Activated T-helper 2 cell treated with anti-CD3 and anti-CD28 coated beads, Interferon-gamma antibody, Interleukin-2, Interleukin-4, amounts not matched to agents 10 μg/mL and 5 μg/mL and 100 μg/mL, durations not matched to agents 14 hours and 24 hours and 36 hours (primary cell): ENCODE data around the gene SCLY. TPM values are rescaled to one million over a fixed set of nuclear protein-coding genes. Genes with fewer than 3 reads are reported as not detected.
A peak's percentile ranks its signal among the peaks of the same experiment; 100 is the strongest.

ENCODE experiments used
- DNase-seq: peaks from one replicate; pipeline ENCODE4 v3.0.0; 2021; ENCODE audit warnings: low spot score
- H3K27ac Mint-ChIP-seq: one replicate; pipeline ENCODE4 v1.8.0; 2021; ENCODE audit warnings: mixed read lengths
- H3K27me3 Mint-ChIP-seq: one replicate; pipeline ENCODE4 v1.8.0; 2021; ENCODE audit warnings: low read depth, mixed read lengths
- H3K36me3 Mint-ChIP-seq: one replicate; pipeline ENCODE4 v1.8.0; 2021; ENCODE audit warnings: low read depth, mixed read lengths
- H3K4me1 Mint-ChIP-seq: one replicate; pipeline ENCODE4 v1.8.0; 2021; ENCODE audit warnings: low read depth, mixed read lengths
- H3K4me3 Mint-ChIP-seq: one replicate; pipeline ENCODE4 v1.8.0; 2021; ENCODE audit warnings: low read depth, mild to moderate bottlenecking, moderate library complexity, mixed read lengths
- H3K9me3 Mint-ChIP-seq: one replicate; pipeline ENCODE4 v1.8.0; 2021; ENCODE audit warnings: mixed read lengths
- intact Hi-C: fragments of 100-400 bp; cut with micrococcal nuclease; formaldehyde crosslinking; loops from one replicate; pipeline ENCODE4 v1.15.1; 2023
- total RNA-seq: library from RNA; stranded (reverse); gene quantifications from 2 replicates; pipeline ENCODE4 v1.2.3, GENCODE V29; 2022

SCLY gene, protein sequence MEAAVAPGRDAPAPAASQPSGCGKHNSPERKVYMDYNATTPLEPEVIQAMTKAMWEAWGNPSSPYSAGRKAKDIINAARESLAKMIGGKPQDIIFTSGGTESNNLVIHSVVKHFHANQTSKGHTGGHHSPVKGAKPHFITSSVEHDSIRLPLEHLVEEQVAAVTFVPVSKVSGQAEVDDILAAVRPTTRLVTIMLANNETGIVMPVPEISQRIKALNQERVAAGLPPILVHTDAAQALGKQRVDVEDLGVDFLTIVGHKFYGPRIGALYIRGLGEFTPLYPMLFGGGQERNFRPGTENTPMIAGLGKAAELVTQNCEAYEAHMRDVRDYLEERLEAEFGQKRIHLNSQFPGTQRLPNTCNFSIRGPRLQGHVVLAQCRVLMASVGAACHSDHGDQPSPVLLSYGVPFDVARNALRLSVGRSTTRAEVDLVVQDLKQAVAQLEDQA
- 98.6 and 102 TPM in 2 replicates for total RNA-seq

DNA sequence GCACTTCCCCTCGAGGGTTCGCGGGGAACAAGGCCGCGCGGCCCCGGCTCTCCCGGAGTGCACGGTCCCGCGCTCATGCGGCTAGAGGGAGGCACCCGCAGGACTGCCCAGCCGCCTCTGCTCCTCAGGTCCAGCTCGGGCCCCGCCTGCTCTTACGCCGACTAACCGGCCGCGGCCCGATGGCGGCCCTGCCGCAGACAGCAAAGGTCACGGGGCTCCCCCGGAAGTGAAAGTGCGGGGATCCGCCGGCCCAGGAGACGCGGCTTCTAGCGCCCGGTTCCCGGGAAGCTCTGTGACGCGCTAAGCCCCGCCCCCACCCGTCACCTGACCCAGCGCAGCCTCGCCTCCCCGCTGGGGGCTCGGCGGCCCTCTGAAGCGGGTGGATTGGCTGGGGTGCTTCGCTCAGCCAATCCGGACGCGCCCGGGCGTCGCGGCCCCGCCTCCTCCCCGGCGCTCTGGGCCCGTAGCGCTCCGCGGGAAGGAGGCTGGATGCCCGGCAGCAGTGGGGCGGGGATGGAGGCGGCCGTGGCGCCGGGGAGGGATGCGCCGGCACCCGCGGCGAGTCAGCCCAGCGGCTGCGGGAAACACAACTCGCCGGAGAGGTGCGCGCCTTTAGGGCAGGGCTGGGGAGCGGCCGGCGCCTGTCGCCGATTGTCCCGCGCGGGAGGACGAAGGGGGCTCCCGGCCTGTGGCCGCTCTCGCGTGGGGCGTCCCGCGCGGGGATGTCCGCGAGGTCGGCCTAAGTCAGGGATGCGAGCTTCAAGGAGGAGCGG lies at the start of gene SCLY:
Gene SCLY (plus strand): TSS at position 460 of the 773 bp plus-strand sequence. CDS start 54 bp downstream, at position 514.
- intact Hi-C loops: loop anchor here (1.0 to 10.0 kb wide), 8 partner anchors 33 to 626 kb away; partner anchors contain the start of gene PER2
- no peaks in the 10 kb centered on the region for H3K9me3 Mint-ChIP-seq
- H3K4me1 Mint-ChIP-seq: peaks cover 56% of the 10 kb centered on the region
- peak within 1 kb of the TSS; percentile 89 for H3K4me3 Mint-ChIP-seq
- peak within 1 kb of the TSS; percentile 92 for H3K27ac Mint-ChIP-seq
- DNase-seq: peak; percentile 94
- H3K36me3 Mint-ChIP-seq: peaks cover 52% of the 10 kb centered on the region
- H3K27me3 Mint-ChIP-seq: peaks cover 2% of the 10 kb centered on the region

DNA sequence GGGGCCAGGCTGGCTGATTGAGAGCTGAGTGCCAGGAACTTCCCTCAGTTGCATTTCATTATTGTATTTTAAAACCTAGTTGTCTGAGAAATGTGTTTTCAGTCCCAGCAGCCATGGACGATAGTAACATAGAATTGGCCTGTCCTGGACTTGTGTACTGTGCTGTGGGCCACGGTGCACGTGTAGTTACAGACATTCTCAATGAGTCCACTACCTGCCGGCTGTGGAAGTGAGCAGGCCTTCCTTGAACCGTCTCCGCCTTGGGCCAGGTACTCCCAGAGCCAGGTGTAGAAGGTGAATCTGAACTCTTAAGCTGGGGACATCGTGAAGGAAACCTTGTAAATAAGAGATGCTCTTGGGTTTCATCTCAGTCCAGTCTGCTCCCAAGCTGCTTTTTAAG lies 47.0 kb upstream of the SCLY start:
- Mint-ChIP-seq H3K4me3 (no peak overlapping the region), H3K27me3 (no peaks in the 10 kb centered on the region), H3K9me3 (no peaks in the 10 kb centered on the region), H3K36me3 (peaks cover 69% of the 10 kb centered on the region), H3K4me1 (peaks cover 47% of the 10 kb centered on the region), H3K27ac (peak overlapping the region; percentile 30)
- intact Hi-C loops: no loop called here
- no peak for DNase-seq

DNA sequence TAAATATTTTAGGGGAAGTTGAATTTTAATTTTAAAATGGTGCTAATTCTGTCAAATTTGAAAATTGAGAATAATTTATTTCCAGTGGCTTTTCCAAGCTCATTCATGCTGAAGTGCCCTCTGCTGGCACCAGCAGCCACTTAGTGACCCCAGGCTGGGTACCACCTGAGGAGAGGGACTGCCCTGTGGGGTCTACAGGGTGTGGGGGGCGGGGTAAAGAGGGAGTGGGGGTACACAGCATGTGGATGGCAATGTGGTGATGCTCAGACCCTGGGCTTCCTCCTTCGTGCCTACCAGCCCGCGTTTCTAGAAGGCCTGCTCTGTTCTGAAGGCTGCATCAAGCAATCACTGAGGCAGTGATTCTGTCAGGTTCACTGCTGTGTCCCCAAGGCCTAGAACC lies 45.1 kb upstream of the SCLY start:
- peaks cover 39% of the 10 kb centered on the region for H3K4me1 Mint-ChIP-seq
- H3K9me3 Mint-ChIP-seq: no peaks in the 10 kb centered on the region
- H3K36me3 Mint-ChIP-seq: peaks cover 74% of the 10 kb centered on the region
- H3K27me3 Mint-ChIP-seq: no peaks in the 10 kb centered on the region
- intact Hi-C loops: no loop called here
- H3K27ac Mint-ChIP-seq: peak overlapping the region; percentile 44
- no peak overlapping the region for H3K4me3 Mint-ChIP-seq
- DNase-seq: no peak

DNA sequence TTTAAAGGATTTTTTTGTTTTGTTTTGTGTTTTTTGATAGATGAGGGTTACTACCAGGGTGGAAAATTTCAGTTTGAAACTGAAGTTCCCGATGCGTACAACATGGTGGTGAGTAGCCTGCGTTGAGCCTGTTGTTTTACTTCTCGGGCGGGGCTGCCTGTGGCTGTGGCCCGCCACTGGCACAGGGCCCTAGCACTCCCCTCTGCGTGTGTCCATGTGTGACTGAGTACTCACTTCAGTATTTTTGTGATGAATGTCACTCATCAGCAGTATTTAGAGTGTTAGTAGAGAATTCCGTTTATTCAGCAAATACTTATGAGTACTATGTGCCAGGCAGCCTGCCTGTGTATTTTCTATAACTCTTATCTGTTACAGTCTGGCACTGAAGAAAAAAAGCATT lies 44.3 kb upstream of the SCLY start:
- peaks cover 34% of the 10 kb centered on the region for H3K4me1 Mint-ChIP-seq
- intact Hi-C loops: no loop called here

DNA sequence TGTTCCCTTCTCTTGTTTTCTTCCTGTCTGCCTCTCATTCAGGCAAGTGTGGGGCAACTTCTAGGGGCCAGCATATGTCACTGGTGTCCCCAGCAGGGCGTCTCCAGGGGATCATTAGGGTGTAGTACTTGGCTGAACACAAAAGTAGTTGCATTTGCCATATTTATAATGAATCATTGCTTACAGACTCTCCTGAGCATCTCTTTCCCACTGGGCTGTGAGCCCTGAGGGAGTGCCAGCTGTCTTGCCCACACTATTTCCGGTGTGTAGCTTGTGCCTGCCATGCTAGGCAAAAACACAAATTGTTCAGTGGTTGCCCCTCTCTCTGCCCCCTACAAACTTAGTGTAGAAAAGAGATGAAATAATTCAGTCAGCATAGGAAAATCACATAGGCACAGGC lies 40.8 kb upstream of the SCLY start:
- Mint-ChIP-seq H3K4me1 (peaks cover 42% of the 10 kb centered on the region), H3K9me3 (no peaks in the 10 kb centered on the region), H3K4me3 (no peak overlapping the region), H3K27ac (peak overlapping the region; percentile 76), H3K27me3 (no peaks in the 10 kb centered on the region), H3K36me3 (peaks cover 63% of the 10 kb centered on the region)
- DNase-seq: no peak
- intact Hi-C loops: no loop called here

More for the DNA sequence above, 44.3 kb upstream of the SCLY start:
- DNase-seq: no peak
- H3K27me3 Mint-ChIP-seq: no peaks in the 10 kb centered on the region
- no peak overlapping the region for H3K4me3 Mint-ChIP-seq
- H3K9me3 Mint-ChIP-seq: no peaks in the 10 kb centered on the region
- peaks cover 73% of the 10 kb centered on the region for H3K36me3 Mint-ChIP-seq
- no peak overlapping the region for H3K27ac Mint-ChIP-seq

DNA sequence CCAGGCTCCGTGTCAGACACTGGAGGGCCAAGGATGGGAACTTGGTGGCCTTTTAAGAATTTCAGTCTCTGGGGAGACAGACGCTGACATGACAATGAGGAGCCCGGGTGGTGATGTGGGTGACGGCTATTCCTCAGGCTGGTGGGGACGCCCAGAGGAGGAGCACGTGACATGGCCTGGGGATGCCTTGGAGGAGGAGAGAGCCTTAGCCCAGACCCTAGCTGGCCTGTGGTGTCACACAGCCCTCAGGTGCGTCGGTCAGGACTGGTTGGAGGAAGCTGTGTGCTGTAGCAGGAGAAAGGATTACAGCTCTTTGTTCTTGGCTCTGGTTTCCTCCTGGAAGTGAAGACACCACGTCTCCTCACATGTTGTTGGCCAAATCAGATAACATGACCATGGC lies 40.0 kb upstream of the SCLY start:
- Mint-ChIP-seq H3K9me3 (no peaks in the 10 kb centered on the region), H3K4me1 (peaks cover 46% of the 10 kb centered on the region), H3K4me3 (no peak overlapping the region), H3K27me3 (no peaks in the 10 kb centered on the region), H3K27ac (peak overlapping the region; percentile 43), H3K36me3 (peaks cover 69% of the 10 kb centered on the region)
- no peak for DNase-seq
- intact Hi-C loops: no loop called here

DNA sequence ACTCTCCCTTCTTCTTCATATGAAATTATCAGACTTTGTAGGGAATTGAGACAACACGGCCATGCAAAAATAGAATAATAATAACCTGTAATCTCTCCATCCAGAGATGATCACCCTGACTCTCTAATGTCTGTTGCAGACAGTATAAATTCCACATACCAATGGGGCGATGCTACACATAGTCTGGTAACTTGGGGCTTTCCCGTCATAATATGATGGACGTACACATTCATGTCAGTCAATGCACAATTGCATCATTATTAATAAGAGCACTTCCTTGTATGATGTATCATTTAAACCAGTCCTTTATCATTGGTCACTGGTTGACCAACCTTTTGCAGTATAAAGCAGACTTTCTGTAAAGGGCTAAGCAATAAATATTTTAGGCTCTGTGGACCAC lies 39.5 kb upstream of the SCLY start:
- peaks cover 46% of the 10 kb centered on the region for H3K4me1 Mint-ChIP-seq
- DNase-seq: no peak
- H3K4me3 Mint-ChIP-seq: no peak overlapping the region
- H3K27me3 Mint-ChIP-seq: no peaks in the 10 kb centered on the region
- H3K36me3 Mint-ChIP-seq: peaks cover 70% of the 10 kb centered on the region
- intact Hi-C loops: no loop called here
- H3K27ac Mint-ChIP-seq: no peak overlapping the region
- no peaks in the 10 kb centered on the region for H3K9me3 Mint-ChIP-seq

DNA sequence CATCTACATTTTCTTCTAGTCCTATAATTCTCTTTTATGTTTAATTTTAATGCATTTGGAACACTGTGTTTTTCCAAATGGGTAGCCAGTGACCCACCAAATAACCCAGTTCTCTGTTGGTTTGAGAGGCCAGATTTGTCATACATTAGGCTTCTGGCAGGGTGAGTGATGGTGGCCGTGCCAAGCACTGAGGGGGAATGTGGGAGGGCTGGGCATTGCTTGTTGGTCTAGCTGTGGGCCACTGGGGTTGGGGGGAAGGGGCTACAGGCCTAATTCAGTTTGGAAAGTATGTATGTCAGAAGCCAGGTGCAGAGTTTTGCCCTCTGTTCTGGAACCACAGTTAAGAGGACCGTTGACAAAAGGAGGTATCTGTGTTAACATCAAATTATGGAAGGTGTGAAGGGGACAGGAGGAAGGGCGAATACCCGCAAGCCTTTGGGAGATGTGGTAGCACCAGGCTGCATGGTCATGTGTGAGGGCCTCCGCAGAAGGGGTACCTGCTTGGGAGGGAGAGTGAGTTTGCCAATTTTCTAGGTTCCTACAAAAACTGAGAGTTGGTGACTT lies 38.1 kb upstream of the SCLY start:
- Mint-ChIP-seq H3K9me3 (no peaks in the 10 kb centered on the region), H3K4me1 (peaks cover 47% of the 10 kb centered on the region), H3K27me3 (no peaks in the 10 kb centered on the region), H3K4me3 (no peak overlapping the region), H3K27ac (peak overlapping the region; percentile 72), H3K36me3 (peaks cover 75% of the 10 kb centered on the region)
- no peak for DNase-seq
- intact Hi-C loops: no loop called here

DNA sequence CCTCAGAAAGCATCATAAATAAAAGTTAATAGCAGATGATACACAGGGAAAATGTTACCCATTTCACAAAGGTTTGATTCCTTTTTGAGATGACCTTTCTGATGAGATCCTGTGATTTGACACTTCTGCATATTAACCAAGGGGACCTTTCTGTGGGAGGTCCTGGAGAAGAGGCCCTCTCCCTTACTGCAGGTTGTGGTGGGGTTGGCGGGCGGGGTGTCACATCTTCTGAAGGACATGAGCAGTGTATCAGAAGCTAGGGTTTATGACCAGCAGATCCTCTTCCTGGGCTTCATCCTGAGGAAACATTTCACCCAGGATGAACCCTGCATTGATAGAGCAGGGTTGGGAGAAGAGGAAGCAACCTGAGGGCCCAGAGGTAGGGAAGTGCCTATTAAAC lies 37.2 kb upstream of the SCLY start:
- intact Hi-C loops: loop anchor here (2.0 kb wide), 1 partner anchor 25 kb away; no protein-coding TSS in a partner anchor
- Mint-ChIP-seq H3K36me3 (peaks cover 78% of the 10 kb centered on the region), H3K27ac (peak overlapping the region; percentile 86), H3K27me3 (no peaks in the 10 kb centered on the region), H3K4me1 (peaks cover 47% of the 10 kb centered on the region), H3K9me3 (no peaks in the 10 kb centered on the region), H3K4me3 (no peak overlapping the region)
- no peak for DNase-seq

DNA sequence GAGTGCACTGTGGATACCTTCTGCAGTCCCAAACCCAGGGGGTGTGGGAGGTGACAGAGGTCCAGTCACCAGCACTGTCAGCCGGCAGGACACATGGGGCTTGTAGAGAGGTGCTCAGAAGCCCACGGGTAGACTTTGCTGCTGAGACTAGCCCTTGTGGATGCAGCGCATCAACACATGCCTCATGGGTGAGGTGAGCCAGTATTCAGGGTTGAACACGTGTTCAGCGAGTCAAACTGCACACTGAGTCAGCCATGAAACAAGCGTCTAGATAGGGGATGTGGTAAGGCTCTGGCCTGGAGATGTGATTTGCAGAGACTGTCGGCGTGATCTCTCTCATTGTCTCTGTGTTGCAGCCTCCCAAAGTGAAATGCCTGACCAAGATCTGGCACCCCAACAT lies 35.8 kb upstream of the SCLY start:
- Mint-ChIP-seq H3K9me3 (no peaks in the 10 kb centered on the region), H3K27me3 (no peaks in the 10 kb centered on the region), H3K27ac (peak overlapping the region; percentile 86), H3K36me3 (peaks cover 72% of the 10 kb centered on the region), H3K4me1 (peaks cover 38% of the 10 kb centered on the region), H3K4me3 (peak overlapping the region; percentile 66)
- peak; percentile 33 for DNase-seq
- intact Hi-C loops: loop anchor here (1.0 to 5.0 kb wide), 5 partner anchors 16 to 57 kb away; partner anchors contain the start of gene SCLY

DNA sequence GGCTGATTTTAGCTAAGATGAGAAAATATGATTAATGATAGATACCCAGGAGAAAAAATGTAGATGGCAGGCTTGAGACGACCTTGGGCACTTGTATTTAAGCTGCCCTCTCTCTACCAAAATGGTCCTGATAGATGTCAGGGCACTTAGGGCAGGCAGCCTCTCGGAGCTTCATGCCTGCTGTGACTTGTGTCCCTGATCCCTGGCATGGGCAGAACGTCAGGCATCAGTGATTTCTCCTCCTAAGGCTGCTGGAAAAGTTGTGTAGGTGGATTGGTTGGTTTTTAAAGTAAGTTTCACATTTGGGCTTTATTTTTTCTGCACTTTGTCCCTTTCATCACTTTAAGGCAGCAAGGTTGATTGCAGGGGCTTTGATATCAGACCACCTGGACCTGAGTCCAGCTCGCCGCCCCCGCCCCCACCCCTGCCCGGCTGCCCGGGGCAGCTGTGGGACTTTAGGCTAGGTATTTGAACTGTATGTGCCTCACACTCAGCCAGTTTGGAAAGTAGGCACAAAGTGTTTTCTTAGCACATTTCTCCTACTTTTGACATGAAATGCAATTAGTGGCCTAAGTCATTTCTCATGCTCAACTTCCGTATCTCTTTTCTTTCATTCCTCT lies 35.0 kb upstream of the SCLY start:
- Mint-ChIP-seq H3K9me3 (no peaks in the 10 kb centered on the region), H3K4me1 (peaks cover 43% of the 10 kb centered on the region), H3K4me3 (peak overlapping the region; percentile 66), H3K27me3 (no peaks in the 10 kb centered on the region), H3K36me3 (peaks cover 72% of the 10 kb centered on the region), H3K27ac (peak overlapping the region; percentile 86)
- intact Hi-C loops: loop anchor here (1.0 to 5.0 kb wide), 5 partner anchors 17 to 58 kb away; partner anchors contain the start of gene SCLY
- DNase-seq: no peak

DNA sequence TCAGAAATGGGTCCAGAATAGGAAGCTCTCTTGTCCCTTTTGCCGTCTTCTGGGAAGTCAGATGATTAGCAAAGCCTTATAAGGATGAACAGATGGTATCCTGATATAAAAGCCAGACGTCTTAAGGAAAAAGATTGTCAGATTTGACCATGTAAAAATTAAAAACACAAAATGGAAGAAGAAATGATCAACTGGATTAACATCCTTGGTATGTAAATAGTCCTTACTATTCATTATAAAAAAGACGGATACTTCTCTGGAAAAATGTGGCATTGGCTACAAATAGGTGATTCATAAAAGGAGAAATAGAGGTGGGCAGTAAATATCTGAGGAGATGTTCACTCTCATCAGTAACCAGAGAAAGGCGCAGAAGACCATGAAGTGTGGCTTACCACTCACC lies 33.7 kb upstream of the SCLY start:
- intact Hi-C loops: loop anchor here (5.0 kb wide), 2 partner anchors 35 to 45 kb away; partner anchors contain the start of gene SCLY
- Mint-ChIP-seq H3K36me3 (peaks cover 73% of the 10 kb centered on the region), H3K27ac (peak overlapping the region; percentile 65)

More for the DNA sequence above, 33.7 kb upstream of the SCLY start:
- Mint-ChIP-seq H3K9me3 (no peaks in the 10 kb centered on the region), H3K4me3 (peak overlapping the region; percentile 51), H3K4me1 (peaks cover 48% of the 10 kb centered on the region), H3K27me3 (no peaks in the 10 kb centered on the region)
- no peak for DNase-seq
